ENCODE results near the gene AHI1. TPM values are rescaled to one million over a fixed set of nuclear protein-coding genes. Genes with fewer than 3 reads are reported as not detected.

Gene AHI1
- total and polyA plus RNA-seq, 2 of the 13 experiments (the other 11 are each of a cell fraction or from before 2014, with no cell fraction given): 7.2 to 18.6 TPM

DNA sequence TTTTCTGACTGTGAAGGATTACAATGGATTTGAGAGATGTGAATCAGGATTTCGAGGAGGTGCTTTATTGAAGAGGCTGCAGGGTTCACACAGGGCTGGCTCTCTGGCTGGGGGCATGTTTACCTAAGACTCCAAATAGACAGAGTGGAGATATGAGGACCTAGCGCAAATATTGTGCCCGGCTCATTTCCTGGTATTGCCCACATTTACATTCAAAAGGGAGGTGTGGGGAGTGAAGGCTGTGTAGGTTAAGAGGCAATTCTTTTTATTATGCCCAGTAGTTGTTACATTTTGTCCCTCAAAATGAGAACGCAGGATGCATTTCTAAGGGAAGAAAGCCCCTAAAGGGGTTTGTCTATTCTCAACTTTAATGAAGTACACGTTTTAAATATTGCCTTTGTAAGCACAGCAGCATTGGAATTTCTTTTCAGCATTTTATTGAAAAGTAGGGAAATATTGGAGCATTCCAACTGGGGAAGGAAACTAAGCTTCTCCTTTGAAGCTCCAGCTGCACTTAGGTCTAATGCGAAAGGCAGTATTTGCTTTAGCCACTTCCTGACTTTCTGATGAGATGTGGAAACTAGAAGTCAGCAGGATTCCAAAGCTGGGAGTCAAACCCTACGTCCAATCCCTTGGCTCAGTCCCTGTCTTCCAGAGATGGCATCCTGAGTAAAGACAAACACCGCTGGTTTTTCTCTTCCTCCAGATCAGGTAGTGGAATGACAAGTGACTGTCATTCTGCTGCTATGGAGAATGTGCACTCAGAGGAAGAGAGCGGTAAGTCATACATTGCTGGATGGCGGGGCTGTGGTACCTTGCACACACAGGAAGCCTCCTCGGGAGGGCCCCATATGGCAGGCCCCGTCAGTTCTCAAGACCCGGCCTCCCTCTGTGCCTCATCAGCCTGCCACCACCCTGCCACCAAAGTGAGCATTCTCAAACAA lies 245.8 kb downstream of the AHI1 start (continued):
- TF ChIP-seq, protein P1, sequence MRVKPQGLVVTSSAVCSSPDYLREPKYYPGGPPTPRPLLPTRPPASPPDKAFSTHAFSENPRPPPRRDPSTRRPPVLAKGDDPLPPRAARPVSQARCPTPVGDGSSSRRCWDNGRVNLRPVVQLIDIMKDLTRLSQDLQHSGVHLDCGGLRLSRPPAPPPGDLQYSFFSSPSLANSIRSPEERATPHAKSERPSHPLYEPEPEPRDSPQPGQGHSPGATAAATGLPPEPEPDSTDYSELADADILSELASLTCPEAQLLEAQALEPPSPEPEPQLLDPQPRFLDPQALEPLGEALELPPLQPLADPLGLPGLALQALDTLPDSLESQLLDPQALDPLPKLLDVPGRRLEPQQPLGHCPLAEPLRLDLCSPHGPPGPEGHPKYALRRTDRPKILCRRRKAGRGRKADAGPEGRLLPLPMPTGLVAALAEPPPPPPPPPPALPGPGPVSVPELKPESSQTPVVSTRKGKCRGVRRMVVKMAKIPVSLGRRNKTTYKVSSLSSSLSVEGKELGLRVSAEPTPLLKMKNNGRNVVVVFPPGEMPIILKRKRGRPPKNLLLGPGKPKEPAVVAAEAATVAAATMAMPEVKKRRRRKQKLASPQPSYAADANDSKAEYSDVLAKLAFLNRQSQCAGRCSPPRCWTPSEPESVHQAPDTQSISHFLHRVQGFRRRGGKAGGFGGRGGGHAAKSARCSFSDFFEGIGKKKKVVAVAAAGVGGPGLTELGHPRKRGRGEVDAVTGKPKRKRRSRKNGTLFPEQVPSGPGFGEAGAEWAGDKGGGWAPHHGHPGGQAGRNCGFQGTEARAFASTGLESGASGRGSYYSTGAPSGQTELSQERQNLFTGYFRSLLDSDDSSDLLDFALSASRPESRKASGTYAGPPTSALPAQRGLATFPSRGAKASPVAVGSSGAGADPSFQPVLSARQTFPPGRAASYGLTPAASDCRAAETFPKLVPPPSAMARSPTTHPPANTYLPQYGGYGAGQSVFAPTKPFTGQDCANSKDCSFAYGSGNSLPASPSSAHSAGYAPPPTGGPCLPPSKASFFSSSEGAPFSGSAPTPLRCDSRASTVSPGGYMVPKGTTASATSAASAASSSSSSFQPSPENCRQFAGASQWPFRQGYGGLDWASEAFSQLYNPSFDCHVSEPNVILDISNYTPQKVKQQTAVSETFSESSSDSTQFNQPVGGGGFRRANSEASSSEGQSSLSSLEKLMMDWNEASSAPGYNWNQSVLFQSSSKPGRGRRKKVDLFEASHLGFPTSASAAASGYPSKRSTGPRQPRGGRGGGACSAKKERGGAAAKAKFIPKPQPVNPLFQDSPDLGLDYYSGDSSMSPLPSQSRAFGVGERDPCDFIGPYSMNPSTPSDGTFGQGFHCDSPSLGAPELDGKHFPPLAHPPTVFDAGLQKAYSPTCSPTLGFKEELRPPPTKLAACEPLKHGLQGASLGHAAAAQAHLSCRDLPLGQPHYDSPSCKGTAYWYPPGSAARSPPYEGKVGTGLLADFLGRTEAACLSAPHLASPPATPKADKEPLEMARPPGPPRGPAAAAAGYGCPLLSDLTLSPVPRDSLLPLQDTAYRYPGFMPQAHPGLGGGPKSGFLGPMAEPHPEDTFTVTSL (CRISPR knock-in tag; IDR thresholded peaks at IDR 0.05; ENCODE audit: borderline replicate concordance): peak; percentile 75; the same call in 1 of the 2 replicates
- TF ChIP-seq ZNF780A (CRISPR knock-in tag; IDR thresholded peaks at IDR 0.05) (no peak), TOE1 (CRISPR knock-in tag; IDR thresholded peaks at IDR 0.05) (no peak), NCOR1 (IDR thresholded peaks at IDR 0.05; ENCODE audit: borderline replicate concordance, low read length) (0 out of 2 replicates have a peak, but pooled peaks have one; percentile 36), SPEN (CRISPR knock-in tag; IDR thresholded peaks at IDR 0.05; ENCODE audit: low read depth) (peak; percentile 45; the same call in 1 of the 2 replicates), THAP11 (CRISPR knock-in tag; IDR thresholded peaks at IDR 0.05) (0 out of 2 replicates have a peak, but pooled peaks have one; percentile 4), RBM39 (IDR thresholded peaks at IDR 0.05; ENCODE audit: low read depth, low read length, poor library complexity, severe bottlenecking) (no peak), NCOA2 (CRISPR knock-in tag; IDR thresholded peaks at IDR 0.05) (peak; percentile 72), ZNF7 (CRISPR knock-in tag; IDR thresholded peaks at IDR 0.05) (peak; percentile 81), FOXO1 (CRISPR knock-in tag; IDR thresholded peaks at IDR 0.05) (0 out of 2 replicates have a peak, but pooled peaks have one; percentile 65), ATAD3A (CRISPR knock-in tag; IDR thresholded peaks at IDR 0.05) (no peak), PCBP2 (optimal IDR thresholded peaks at IDR 0.05; ENCODE audit: low read depth, low read length, poor library complexity, severe bottlenecking) (no peak), HDAC2 (CRISPR knock-in tag; IDR thresholded peaks at IDR 0.05) (peak; percentile 45; the same call in 1 of the 2 replicates), SAFB2 (CRISPR knock-in tag; IDR thresholded peaks at IDR 0.05; ENCODE audit: borderline replicate concordance, low read depth) (0 out of 2 replicates have a peak, but pooled peaks have one; percentile 45), SRF (IDR thresholded peaks at IDR 0.05; ENCODE audit: low read depth, low read length) (no peak), U2AF2 (IDR thresholded peaks at IDR 0.05; ENCODE audit: low read depth, low read length) (no peak)
- TF ChIP-seq, protein P2, sequence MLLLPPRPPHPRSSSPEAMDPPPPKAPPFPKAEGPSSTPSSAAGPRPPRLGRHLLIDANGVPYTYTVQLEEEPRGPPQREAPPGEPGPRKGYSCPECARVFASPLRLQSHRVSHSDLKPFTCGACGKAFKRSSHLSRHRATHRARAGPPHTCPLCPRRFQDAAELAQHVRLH (CRISPR knock-in tag; IDR thresholded peaks at IDR 0.05; ENCODE audit: borderline replicate concordance, low read depth): no peak
- TF ChIP-seq, protein P3, sequence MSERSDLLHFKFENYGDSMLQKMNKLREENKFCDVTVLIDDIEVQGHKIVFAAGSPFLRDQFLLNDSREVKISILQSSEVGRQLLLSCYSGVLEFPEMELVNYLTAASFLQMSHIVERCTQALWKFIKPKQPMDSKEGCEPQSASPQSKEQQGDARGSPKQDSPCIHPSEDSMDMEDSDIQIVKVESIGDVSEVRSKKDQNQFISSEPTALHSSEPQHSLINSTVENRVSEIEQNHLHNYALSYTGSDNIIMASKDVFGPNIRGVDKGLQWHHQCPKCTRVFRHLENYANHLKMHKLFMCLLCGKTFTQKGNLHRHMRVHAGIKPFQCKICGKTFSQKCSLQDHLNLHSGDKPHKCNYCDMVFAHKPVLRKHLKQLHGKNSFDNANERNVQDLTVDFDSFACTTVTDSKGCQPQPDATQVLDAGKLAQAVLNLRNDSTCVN (CRISPR knock-in tag; IDR thresholded peaks at IDR 0.05; ENCODE audit: borderline replicate concordance): peak; percentile 78; the same call in 1 of the 2 replicates
